ENCODE data around the gene DRG1.

Gene DRG1

GRCh38 chr22:31440681-31441080 is 41.3 kb downstream of the DRG1 start:
- Histone ChIP-seq H3K9me2 (replicated peaks; ENCODE audit: insufficient read depth, low read length) (no peaks in the 10 kb centered on the region), H3K27ac (ENCODE audit: low read depth, low read length) (no peak overlapping the region), H2AFZ (ENCODE audit: low read depth, low read length, severe bottlenecking) (no peak overlapping the region), H4K20me1 (ENCODE audit: low read depth, low read length) (no peaks in the 10 kb centered on the region), H3F3A (ENCODE audit: insufficient read depth) (peaks cover 10% of the 10 kb centered on the region; the same call in 1 of the 2 replicates), H3K36me3 (ENCODE audit: low read length) (peaks cover 33% of the 10 kb centered on the region; the same call in 1 of the 2 replicates), H3K4me2 (ENCODE audit: low read depth, low read length, poor library complexity, severe bottlenecking) (no peak overlapping the region), H3K9ac (ENCODE audit: low read length) (no peak overlapping the region), H3K79me2 (ENCODE audit: insufficient read depth, low read length) (no peaks in the 10 kb centered on the region), H3K9me3 (ENCODE audit: insufficient read depth, low read length) (no peaks in the 10 kb centered on the region), H3K27me3 (ENCODE audit: low read length) (no peaks in the 10 kb centered on the region), H3K4me3 (ENCODE audit: insufficient read depth, low read length, poor library complexity, severe bottlenecking) (no peak overlapping the region)
- TF ChIP-seq EZH2phosphoT487 (conservative IDR thresholded peaks at IDR 0.05; ENCODE audit: low read length): no peak
- no peak for TF ChIP-seq CTCF (IDR thresholded peaks at IDR 0.05; ENCODE audit: insufficient read depth, low read length, poor library complexity, severe bottlenecking)

- Histone ChIP-seq H3K36me3 (ENCODE audit: low read length) (peaks cover 33% of the 10 kb centered on the region; the same call in 1 of the 2 replicates), H3K9ac (ENCODE audit: low read length) (no peak overlapping the region), H3F3A (ENCODE audit: insufficient read depth) (peaks cover 10% of the 10 kb centered on the region; the same call in 1 of the 2 replicates), H3K27me3 (ENCODE audit: low read length) (no peaks in the 10 kb centered on the region), H3K9me2 (replicated peaks; ENCODE audit: insufficient read depth, low read length) (no peaks in the 10 kb centered on the region), H3K9me3 (ENCODE audit: insufficient read depth, low read length) (no peaks in the 10 kb centered on the region), H2AFZ (ENCODE audit: low read depth, low read length, severe bottlenecking) (no peak overlapping the region), H4K20me1 (ENCODE audit: low read depth, low read length) (no peaks in the 10 kb centered on the region), H3K4me2 (ENCODE audit: low read depth, low read length, poor library complexity, severe bottlenecking) (no peak overlapping the region), H3K4me3 (ENCODE audit: insufficient read depth, low read length, poor library complexity, severe bottlenecking) (no peak overlapping the region), H3K79me2 (ENCODE audit: insufficient read depth, low read length) (no peaks in the 10 kb centered on the region), H3K27ac (ENCODE audit: low read depth, low read length) (no peak overlapping the region)
- TF ChIP-seq CTCF (IDR thresholded peaks at IDR 0.05; ENCODE audit: insufficient read depth, low read length, poor library complexity, severe bottlenecking) (no peak), EZH2phosphoT487 (conservative IDR thresholded peaks at IDR 0.05; ENCODE audit: low read length) (no peak)
Observed at GRCh38 chr22:31441652-31442051, 42.2 kb downstream of the DRG1 start.

- TF ChIP-seq EZH2phosphoT487 (conservative IDR thresholded peaks at IDR 0.05; ENCODE audit: low read length) (no peak), CTCF (IDR thresholded peaks at IDR 0.05; ENCODE audit: insufficient read depth, low read length, poor library complexity, severe bottlenecking) (no peak)
Observed at GRCh38 chr22:31442768-31443489, 43.5 kb downstream of the DRG1 start.

More at GRCh38 chr22:31442768-31443489, 43.5 kb downstream of the DRG1 start:
- no peaks in the 10 kb centered on the region for H3K79me2 ChIP-seq (ENCODE audit: insufficient read depth, low read length)
- H3K4me3 ChIP-seq (ENCODE audit: insufficient read depth, low read length, poor library complexity, severe bottlenecking): no peak overlapping the region
- no peak overlapping the region for H3K27ac ChIP-seq (ENCODE audit: low read depth, low read length)
- H3K9me3 ChIP-seq (ENCODE audit: insufficient read depth, low read length): no peaks in the 10 kb centered on the region
- H4K20me1 ChIP-seq (ENCODE audit: low read depth, low read length): no peaks in the 10 kb centered on the region
- no peak overlapping the region for H3K9ac ChIP-seq (ENCODE audit: low read length)
- peaks cover 10% of the 10 kb centered on the region; the same call in 1 of the 2 replicates for H3F3A ChIP-seq (ENCODE audit: insufficient read depth)
- H3K27me3 ChIP-seq (ENCODE audit: low read length): no peaks in the 10 kb centered on the region
- no peaks in the 10 kb centered on the region for H3K9me2 ChIP-seq (replicated peaks; ENCODE audit: insufficient read depth, low read length)
- peaks cover 25% of the 10 kb centered on the region; the same call in 1 of the 2 replicates for H3K36me3 ChIP-seq (ENCODE audit: low read length)
- no peak overlapping the region for H2AFZ ChIP-seq (ENCODE audit: low read depth, low read length, severe bottlenecking)
- H3K4me2 ChIP-seq (ENCODE audit: low read depth, low read length, poor library complexity, severe bottlenecking): no peak overlapping the region

All from SU-DHL-6 (cell line).